Common myeloid progenitor, CD34-positive (primary cell): ENCODE data around the gene SNRPB.
"Not testable (repeated sequence)": the region's sequence is repeated elsewhere in the genome, so short reads cannot be mapped to it uniquely, and the experiment has no call there.

Experiments
- CTCF ChIA-PET: fragments of 350-600 bp; sonication (Branson Sonifier 250); formaldehyde crosslinking; loops from one replicate; lab custom pipeline; 2021; ENCODE audit warnings: antibody characterized with exemption; lab: Charles Lee
- POLR2A ChIA-PET: fragments of 350-600 bp; sonication (Branson Sonifier 250); formaldehyde crosslinking; loops from one replicate; lab custom pipeline; 2021; ENCODE audit warnings: antibody characterized with exemption; lab: Charles Lee
- DNase-seq, 3 donors: peaks; one replicate each; pipeline versions ENCODE4 v3.0.0 to v3.0.0-alpha.2; 2013
- H3K27ac ChIP-seq, 2 experiments: 1 replicate in 1 of 2; 2 replicates in 1 of 2; pipeline ENCODE4 v1.7.0; 2013; ENCODE audit warnings: inconsistent platforms in 2 of 2, low read length in 2 of 2, mild to moderate bottlenecking in 2 of 2, low read depth in 1 of 2, moderate library complexity in 1 of 2; ENCODE audit not compliant: severe bottlenecking in 2 of 2, insufficient read depth in 1 of 2, poor library complexity in 1 of 2
- H3K27me3 ChIP-seq, 5 experiments: replicated peaks in 2 of 5; 1 replicate in 3 of 5; 2 replicates in 2 of 5; pipeline versions ENCODE4 v1.6.1 to v1.7.0; 2013; ENCODE audit warnings: low read length in 4 of 5, mild to moderate bottlenecking in 2 of 5, moderate library complexity in 2 of 5, inconsistent platforms in 1 of 5; ENCODE audit not compliant: insufficient read depth in 5 of 5, control insufficient read depth in 4 of 5
- H3K36me3 ChIP-seq, 4 experiments: 1 replicate in 2 of 4; 2 replicates in 2 of 4; pipeline versions ENCODE4 v1.6.1 to v1.7.0; 2013; ENCODE audit warnings: low read length in 3 of 4, control low read depth in 1 of 4, mild to moderate bottlenecking in 1 of 4; ENCODE audit not compliant: control insufficient read depth in 4 of 4, insufficient read depth in 4 of 4
- H3K4me1 ChIP-seq, 4 experiments: 1 replicate in 3 of 4; 2 replicates in 1 of 4; pipeline versions ENCODE4 v1.6.1 to v1.7.1; 2013; ENCODE audit warnings: low read length in 3 of 4, mild to moderate bottlenecking in 3 of 4, control low read depth in 1 of 4, inconsistent platforms in 1 of 4, moderate library complexity in 1 of 4; ENCODE audit not compliant: control insufficient read depth in 4 of 4, insufficient read depth in 4 of 4; ENCODE audit errors: control extremely low read depth in 1 of 4
- H3K4me3 ChIP-seq, 7 experiments: 1 replicate in 4 of 7; 2 replicates in 3 of 7; pipeline versions ENCODE4 v1.5.1 to v1.7.0; 2013; ENCODE audit warnings: mild to moderate bottlenecking in 7 of 7, low read length in 6 of 7, moderate library complexity in 6 of 7, inconsistent platforms in 2 of 7, low read depth in 2 of 7, control low read depth in 1 of 7; ENCODE audit not compliant: insufficient read depth in 4 of 7, control insufficient read depth in 1 of 7; ENCODE audit errors: extremely low read depth in 1 of 7
- H3K9me3 ChIP-seq, 5 experiments: 1 replicate in 4 of 5; 2 replicates in 1 of 5; pipeline versions ENCODE4 v1.6.1 to v1.7.1; 2013; ENCODE audit warnings: low read length in 4 of 5, mild to moderate bottlenecking in 2 of 5, inconsistent platforms in 1 of 5, low read depth in 1 of 5, moderate library complexity in 1 of 5; ENCODE audit not compliant: control insufficient read depth in 4 of 5, insufficient read depth in 2 of 5; ENCODE audit errors: control extremely low read depth in 1 of 5
- WGBS: methylation state at CpG from one replicate; pipeline ENCODE4 v1.1.5; 2013; ENCODE audit not compliant: insufficient coverage; 5-methylcytosine and 5-hydroxymethylcytosine counted together

The SNRPB gene

DNA sequence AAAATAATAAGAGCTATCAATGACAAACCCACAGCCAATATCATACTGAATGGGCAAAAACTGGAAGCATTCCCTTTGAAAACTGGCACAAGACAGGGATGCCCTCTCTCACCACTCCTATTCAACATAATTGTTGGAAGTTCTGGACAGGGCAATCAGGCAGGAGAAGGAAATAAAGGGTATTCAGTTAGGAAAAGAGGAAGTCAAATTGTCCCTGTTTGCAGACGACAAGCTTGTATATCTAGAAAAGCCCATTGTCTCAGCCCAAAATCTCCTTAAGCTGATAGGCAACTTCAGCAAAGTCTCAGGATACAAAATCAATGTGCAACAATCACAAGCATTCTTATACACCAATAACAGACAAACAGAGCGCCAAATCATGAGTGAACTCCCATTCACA lies 34.2 kb upstream of the SNRPB start:
- CTCF ChIA-PET: interaction anchor here (1.7 kb wide), 1 partner anchor 11 kb away, joined by 4 read pairs; no protein-coding TSS in a partner anchor
- H3K4me3 ChIP-seq, POLR2A ChIA-PET: not testable (repeated sequence)

DNA sequence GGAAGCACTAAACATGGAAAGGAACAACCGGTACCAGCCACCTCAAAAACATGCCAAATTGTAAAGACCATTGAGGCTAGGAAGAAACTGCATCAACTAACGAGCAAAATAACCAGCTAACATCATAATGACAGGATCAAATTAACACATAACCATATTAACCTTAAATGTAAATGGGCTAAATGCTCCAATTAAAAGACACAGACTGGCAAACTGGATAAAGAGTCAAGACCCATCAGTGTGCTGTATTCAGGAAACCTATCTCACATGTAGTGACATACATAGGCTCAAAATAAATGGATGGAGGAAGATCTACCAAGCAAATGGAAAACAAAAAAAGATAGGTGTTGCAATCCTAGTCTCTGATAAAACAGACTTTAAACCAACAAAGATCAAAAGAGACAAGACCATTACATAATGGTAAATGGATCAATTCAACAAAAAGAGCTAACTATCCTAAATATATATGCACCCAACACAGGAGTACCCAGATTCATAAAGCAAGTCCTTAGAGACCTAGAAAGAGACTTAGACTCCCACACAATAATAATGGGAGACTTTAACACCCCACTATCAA lies 32.3 kb upstream of the SNRPB start:
- POLR2A ChIA-PET, H3K4me1 ChIP-seq, H3K27ac ChIP-seq, H3K9me3 ChIP-seq, H3K4me3 ChIP-seq, DNase-seq, H3K27me3 ChIP-seq: not testable (repeated sequence)
- peaks cover 9 to 20% (median 14%) of the 10 kb centered on the region in 4 experiments for H3K36me3 ChIP-seq
- no CpG with 5 or more reads among the region's 2 CpGs for WGBS
- CTCF ChIA-PET: interaction anchor here (1.7 kb wide), 1 partner anchor 9 kb away, joined by 4 read pairs; no protein-coding TSS in a partner anchor

More for the DNA sequence above, 34.2 kb upstream of the SNRPB start:
- Histone ChIP-seq H3K4me1 (peaks cover 0 to 19% (median 16%) of the 10 kb centered on the region in 4 experiments), H3K36me3 (peaks cover 3 to 10% (median 6%) of the 10 kb centered on the region in 4 experiments)
- H3K9me3 ChIP-seq, H3K27ac ChIP-seq, DNase-seq, H3K27me3 ChIP-seq: not testable (repeated sequence)
- WGBS: 20% methylated on average over 1 of the region's 2 CpGs

DNA sequence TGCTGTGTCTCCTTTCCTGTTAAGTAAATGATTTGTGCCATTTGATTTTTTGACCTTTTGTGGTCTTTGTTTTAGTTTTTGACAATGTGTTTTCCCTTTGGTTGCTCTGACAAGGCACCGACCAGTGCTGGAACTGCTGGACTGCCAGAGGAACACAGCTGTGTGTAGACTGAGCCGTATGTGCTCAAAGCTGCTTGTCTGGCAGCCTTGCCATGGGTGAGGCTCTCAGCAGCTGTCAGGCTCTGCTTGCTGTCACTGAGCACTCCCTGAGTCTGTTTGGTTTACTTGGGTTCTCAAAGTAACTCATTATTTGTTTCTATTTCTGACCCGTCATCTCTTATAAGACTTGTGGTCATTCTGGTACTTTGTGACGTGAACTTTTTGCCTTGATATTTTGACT lies 15.1 kb upstream of the SNRPB start:
- ChIA-PET CTCF (no interaction called here), POLR2A (no interaction called here)
- no peak overlapping the region for H3K27ac ChIP-seq
- DNase-seq: no peak
- H3K36me3 ChIP-seq: peaks cover 18 to 79% (median 59%) of the 10 kb centered on the region in 4 experiments
- H3K27me3 ChIP-seq: no peaks in the 10 kb centered on the region
- no peaks in the 10 kb centered on the region for H3K4me1 ChIP-seq
- H3K4me3 ChIP-seq: no peak overlapping the region
- H3K9me3 ChIP-seq: peaks cover 0 to 10% (median 2%) of the 10 kb centered on the region in 5 experiments
- 75% methylated on average over 4 of the region's 4 CpGs for WGBS

DNA sequence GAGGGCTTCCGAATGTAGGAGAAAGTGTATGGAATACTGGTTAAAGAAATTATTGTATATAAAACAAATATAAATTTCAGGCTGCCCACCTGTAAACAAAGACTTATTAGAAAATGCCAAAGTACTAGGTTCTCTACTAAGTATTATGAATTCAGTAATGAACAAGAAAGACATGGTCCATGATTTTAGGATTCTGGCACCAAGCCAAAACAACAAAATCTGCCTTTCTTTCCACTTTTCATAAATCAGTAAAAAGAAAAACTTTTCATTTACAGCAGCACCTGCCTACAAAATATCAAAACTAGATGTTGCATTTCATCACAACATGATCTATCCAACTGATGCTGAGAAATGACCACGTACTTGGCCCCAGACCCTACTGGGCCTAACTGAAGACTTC lies 14.5 kb upstream of the SNRPB start:
- Histone ChIP-seq H3K4me1 (no peaks in the 10 kb centered on the region), H3K9me3 (peaks cover 0 to 14% (median 5%) of the 10 kb centered on the region in 5 experiments), H3K4me3 (no peak overlapping the region), H3K27me3 (no peaks in the 10 kb centered on the region), H3K27ac (no peak overlapping the region), H3K36me3 (peaks cover 22 to 79% (median 60%) of the 10 kb centered on the region in 4 experiments)
- ChIA-PET POLR2A (no interaction called here), CTCF (interaction anchor here (1.6 kb wide), 1 partner anchor 37 kb away, joined by 4 read pairs; no protein-coding TSS in a partner anchor)
- WGBS: 92% methylated on average over 1 of the region's 2 CpGs
- DNase-seq: no peak

DNA sequence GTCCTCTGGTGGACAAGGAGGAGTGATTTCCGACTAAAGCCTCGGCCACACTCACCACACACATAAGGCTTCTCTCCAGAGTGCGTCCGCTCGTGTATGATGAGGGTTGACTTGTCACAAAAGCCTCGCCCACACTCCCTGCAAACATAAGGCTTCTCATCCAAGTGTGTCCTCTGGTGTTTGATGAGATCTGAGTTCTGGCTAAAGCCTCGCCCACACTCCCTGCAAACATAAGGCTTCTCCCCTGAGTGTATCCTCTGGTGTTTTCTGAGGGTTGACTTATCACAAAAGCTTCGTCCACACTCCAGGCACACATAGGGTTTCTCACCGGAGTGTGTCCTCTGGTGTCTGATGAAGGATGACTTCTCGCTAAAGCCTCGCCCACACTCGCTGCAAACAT lies 12.9 kb upstream of the SNRPB start:
- Histone ChIP-seq H3K36me3 (peaks cover 19 to 68% (median 51%) of the 10 kb centered on the region in 4 experiments), H3K4me1 (no peaks in the 10 kb centered on the region), H3K9me3 (peaks cover 0 to 14% (median 5%) of the 10 kb centered on the region in 5 experiments), H3K27ac (no peak overlapping the region), H3K27me3 (no peaks in the 10 kb centered on the region), H3K4me3 (no peak overlapping the region)
- no peak for DNase-seq
- ChIA-PET CTCF (interaction anchor here (1.6 kb wide), 1 partner anchor 38 kb away, joined by 4 read pairs; no protein-coding TSS in a partner anchor), POLR2A (no interaction called here)
- WGBS: 95% methylated on average over 3 of the region's 12 CpGs

DNA sequence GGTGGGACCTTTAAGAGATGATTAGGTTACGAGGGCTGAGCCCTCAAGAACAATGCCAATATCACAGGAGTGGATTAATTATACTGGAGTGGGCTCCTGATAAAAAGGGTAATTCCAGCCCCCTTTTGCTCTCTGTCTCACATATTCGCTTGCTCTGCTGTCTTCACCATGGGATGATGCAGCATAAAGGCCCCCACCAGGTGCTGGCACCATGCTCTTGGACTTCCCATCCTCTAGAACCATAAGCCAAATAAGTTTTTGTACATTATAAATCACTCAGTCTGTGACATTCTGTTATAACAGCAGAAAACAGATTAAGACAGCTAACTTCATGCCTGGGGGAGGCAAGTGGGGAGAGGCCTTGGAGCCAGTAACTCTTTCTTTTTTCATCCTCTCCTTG lies 9.8 kb upstream of the SNRPB start:
- H3K4me3 ChIP-seq: no peak overlapping the region
- WGBS: 69% methylated on average over 2 of the region's 2 CpGs
- POLR2A ChIA-PET: no interaction called here
- peaks cover 16 to 54% (median 42%) of the 10 kb centered on the region in 4 experiments for H3K36me3 ChIP-seq
- H3K27me3 ChIP-seq: no peaks in the 10 kb centered on the region
- peaks cover 0 to 14% (median 5%) of the 10 kb centered on the region in 5 experiments for H3K9me3 ChIP-seq
- CTCF ChIA-PET: interaction anchor here (1.1 to 1.6 kb wide), 2 partner anchors 15 to 41 kb away, joined by 3 to 4 read pairs; no protein-coding TSS in a partner anchor
- no peak for DNase-seq
- no peak overlapping the region for H3K27ac ChIP-seq
- H3K4me1 ChIP-seq: no peaks in the 10 kb centered on the region
